ENCODE measurements around the gene MRPS6.

Gene MRPS6

DNA sequence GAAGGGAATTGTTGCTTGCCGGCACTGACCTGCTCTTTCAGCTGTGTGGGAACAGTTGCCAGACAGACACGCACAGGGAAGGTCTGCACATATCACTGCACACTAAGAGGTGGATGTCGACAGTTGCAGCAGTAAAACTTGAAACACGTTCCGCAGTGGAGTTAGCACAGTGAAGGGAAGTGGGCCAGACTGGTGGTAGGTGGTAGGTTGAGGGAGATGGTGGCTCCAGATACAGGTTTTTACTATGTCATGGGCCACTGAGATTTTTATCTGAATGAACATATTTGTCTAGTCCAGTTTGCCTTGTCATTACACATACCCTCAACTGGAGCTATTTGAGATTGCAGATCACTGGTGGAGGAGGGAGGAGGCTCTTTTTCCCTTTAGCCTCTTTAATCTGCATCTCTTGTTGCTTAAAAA, 13.5 kb downstream of the MRPS6 start:
- H3K27ac ChIP-seq (ENCODE audit: low read depth, low read length), result no peak overlapping the region
- H3K27me3 ChIP-seq (ENCODE audit: insufficient read depth, low read length, poor library complexity), result no peaks in the 10 kb centered on the region
- no peak overlapping the region for H4K8ac ChIP-seq (ENCODE audit: low read depth, low read length)
- no peak overlapping the region for H3K23ac ChIP-seq (ENCODE audit: low read length)
- H3K4ac ChIP-seq (ENCODE audit: low read depth, low read length), result no peak overlapping the region
- no peak for DNase-seq
- peaks cover 74% of the 10 kb centered on the region for H3K79me2 ChIP-seq (ENCODE audit: control insufficient read depth, insufficient read depth, low read length)
- H2BK5ac ChIP-seq (ENCODE audit: low read length), result no peak overlapping the region
- H4K5ac ChIP-seq (ENCODE audit: low read length), result no peak overlapping the region
- H3K9ac ChIP-seq (ENCODE audit: low read length), result no peak overlapping the region
- no peak overlapping the region for H3K18ac ChIP-seq (ENCODE audit: low read length)
- H3K4me2 ChIP-seq (ENCODE audit: low read length), result no peak overlapping the region
- no peak overlapping the region for H3K4me3 ChIP-seq (ENCODE audit: low read length)
- no peak overlapping the region for H2BK120ac ChIP-seq (ENCODE audit: low read depth, low read length)
- peaks cover 28% of the 10 kb centered on the region for H3K79me1 ChIP-seq (ENCODE audit: low read length)
- H3K4me1 ChIP-seq (ENCODE audit: control insufficient read depth, low read depth, low read length), result peaks cover 9% of the 10 kb centered on the region
- no CpG with 5 or more reads among the region's 5 CpGs for WGBS (ENCODE audit: extremely low coverage, insufficient coverage, low lambda C conversion rate)
- no peaks in the 10 kb centered on the region for H3K36me3 ChIP-seq (ENCODE audit: control insufficient read depth, insufficient read depth, low read length)
- no peak overlapping the region for H2AK5ac ChIP-seq (ENCODE audit: low read length)
- no peak overlapping the region for H2BK15ac ChIP-seq (replicated peaks; ENCODE audit: low read depth)
- H3K56ac ChIP-seq (ENCODE audit: low read length), result no peak overlapping the region

DNA sequence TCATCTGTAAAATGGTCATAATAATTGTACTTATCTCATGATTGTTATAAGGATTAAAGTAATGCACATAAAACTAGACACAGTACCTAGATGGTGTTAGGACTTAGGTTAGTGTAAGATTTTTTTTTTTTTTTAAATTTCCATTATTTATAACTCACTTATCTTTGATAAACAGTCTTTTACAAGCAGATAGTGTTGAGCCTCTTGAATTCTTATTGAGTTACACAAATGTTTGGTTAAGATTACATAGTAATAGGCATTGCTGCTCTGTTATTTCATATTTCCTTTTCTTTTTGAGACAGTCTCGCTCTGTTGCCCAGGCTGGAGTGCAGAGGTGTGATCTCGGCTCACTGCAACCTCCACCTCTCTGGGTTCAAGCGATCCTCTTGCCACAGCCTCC, 15.4 kb downstream of the MRPS6 start:
- no peak for DNase-seq
- no peak overlapping the region for H3K27ac ChIP-seq (ENCODE audit: low read depth, low read length)
- peaks cover 67% of the 10 kb centered on the region for H3K79me2 ChIP-seq (ENCODE audit: control insufficient read depth, insufficient read depth, low read length)
- peaks cover 22% of the 10 kb centered on the region for H3K79me1 ChIP-seq (ENCODE audit: low read length)
- no peak overlapping the region for H3K4me2 ChIP-seq (ENCODE audit: low read length)
- H3K56ac ChIP-seq (ENCODE audit: low read length), result no peak overlapping the region
- H3K4ac ChIP-seq (ENCODE audit: low read depth, low read length), result no peak overlapping the region
- H4K8ac ChIP-seq (ENCODE audit: low read depth, low read length), result no peak overlapping the region
- no CpG with 5 or more reads among the region's 3 CpGs for WGBS (ENCODE audit: extremely low coverage, insufficient coverage, low lambda C conversion rate)
- H3K9ac ChIP-seq (ENCODE audit: low read length), result no peak overlapping the region
- H3K4me1 ChIP-seq (ENCODE audit: control insufficient read depth, low read depth, low read length), result peaks cover 6% of the 10 kb centered on the region
- H3K27me3 ChIP-seq (ENCODE audit: insufficient read depth, low read length, poor library complexity), result no peaks in the 10 kb centered on the region
- no peaks in the 10 kb centered on the region for H3K36me3 ChIP-seq (ENCODE audit: control insufficient read depth, insufficient read depth, low read length)
- H3K23ac ChIP-seq (ENCODE audit: low read length), result no peak overlapping the region
- H2AK5ac ChIP-seq (ENCODE audit: low read length), result no peak overlapping the region
- no peak overlapping the region for H3K18ac ChIP-seq (ENCODE audit: low read length)
- H2BK120ac ChIP-seq (ENCODE audit: low read depth, low read length), result no peak overlapping the region
- no peak overlapping the region for H4K5ac ChIP-seq (ENCODE audit: low read length)
- H2BK15ac ChIP-seq (replicated peaks; ENCODE audit: low read depth), result no peak overlapping the region
- H2BK5ac ChIP-seq (ENCODE audit: low read length), result no peak overlapping the region
- no peak overlapping the region for H3K4me3 ChIP-seq (ENCODE audit: low read length)

DNA sequence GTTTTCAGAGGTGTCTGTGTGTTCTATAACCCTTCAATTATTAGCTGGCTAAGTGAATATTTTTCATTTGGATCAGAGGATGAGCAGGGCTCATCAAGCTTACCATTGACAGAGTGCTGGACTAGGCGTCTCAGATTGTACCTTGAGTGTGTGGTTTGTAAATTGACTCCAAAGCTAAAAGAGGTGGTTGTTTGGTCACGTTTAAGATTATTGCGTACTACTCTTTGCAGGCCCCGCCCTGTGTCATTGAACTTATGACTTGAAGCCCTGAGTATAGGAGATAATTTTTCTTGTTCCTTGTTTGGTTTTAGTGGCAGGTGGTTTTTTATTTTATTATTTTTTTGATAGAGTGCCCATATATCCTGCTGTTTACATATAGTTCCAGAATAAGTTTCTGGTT, 17.7 kb downstream of the MRPS6 start:
- DNase-seq, result no peak
- H2BK15ac ChIP-seq (replicated peaks; ENCODE audit: low read depth), result no peak overlapping the region
- H3K79me2 ChIP-seq (ENCODE audit: control insufficient read depth, insufficient read depth, low read length), result peaks cover 72% of the 10 kb centered on the region
- no peak overlapping the region for H4K8ac ChIP-seq (ENCODE audit: low read depth, low read length)
- H3K18ac ChIP-seq (ENCODE audit: low read length), result no peak overlapping the region
- H3K23ac ChIP-seq (ENCODE audit: low read length), result no peak overlapping the region
- H3K4me3 ChIP-seq (ENCODE audit: low read length), result no peak overlapping the region
- no peak overlapping the region for H4K5ac ChIP-seq (ENCODE audit: low read length)
- H2AK5ac ChIP-seq (ENCODE audit: low read length), result no peak overlapping the region
- H3K56ac ChIP-seq (ENCODE audit: low read length), result no peak overlapping the region
- no peak overlapping the region for H3K27ac ChIP-seq (ENCODE audit: low read depth, low read length)
- H3K36me3 ChIP-seq (ENCODE audit: control insufficient read depth, insufficient read depth, low read length), result peaks cover 3% of the 10 kb centered on the region
- no peak overlapping the region for H2BK5ac ChIP-seq (ENCODE audit: low read length)
- no CpG with 5 or more reads among the region's 4 CpGs for WGBS (ENCODE audit: extremely low coverage, insufficient coverage, low lambda C conversion rate)
- peaks cover 33% of the 10 kb centered on the region for H3K79me1 ChIP-seq (ENCODE audit: low read length)
- H3K4me2 ChIP-seq (ENCODE audit: low read length), result no peak overlapping the region
- peaks cover 6% of the 10 kb centered on the region for H3K4me1 ChIP-seq (ENCODE audit: control insufficient read depth, low read depth, low read length)
- H3K4ac ChIP-seq (ENCODE audit: low read depth, low read length), result no peak overlapping the region
- H3K9ac ChIP-seq (ENCODE audit: low read length), result no peak overlapping the region
- no peak overlapping the region for H2BK120ac ChIP-seq (ENCODE audit: low read depth, low read length)
- H3K27me3 ChIP-seq (ENCODE audit: insufficient read depth, low read length, poor library complexity), result no peaks in the 10 kb centered on the region

DNA sequence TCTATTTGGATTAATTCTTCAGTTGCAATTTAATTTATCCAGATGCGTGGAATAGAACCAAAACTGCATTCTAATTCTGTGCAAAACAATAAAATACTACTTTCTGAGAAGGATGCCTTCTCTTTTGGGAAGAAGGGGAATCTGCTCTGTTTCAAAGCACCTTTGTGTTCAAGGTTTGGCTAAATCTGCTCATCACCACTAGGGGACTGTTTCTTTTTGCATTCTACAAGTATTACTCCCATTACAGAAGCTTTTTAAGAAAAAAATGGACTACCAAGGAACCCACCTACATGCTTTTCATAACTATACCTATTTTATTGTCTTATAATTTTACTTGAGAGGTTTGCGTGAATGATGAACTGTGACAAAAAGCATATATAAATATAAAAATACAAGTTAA, 18.2 kb downstream of the MRPS6 start:
- H3K4ac ChIP-seq (ENCODE audit: low read depth, low read length), result no peak overlapping the region
- H3K9ac ChIP-seq (ENCODE audit: low read length), result no peak overlapping the region
- peaks cover 3% of the 10 kb centered on the region for H3K36me3 ChIP-seq (ENCODE audit: control insufficient read depth, insufficient read depth, low read length)
- H3K79me2 ChIP-seq (ENCODE audit: control insufficient read depth, insufficient read depth, low read length), result peaks cover 71% of the 10 kb centered on the region
- no peaks in the 10 kb centered on the region for H3K27me3 ChIP-seq (ENCODE audit: insufficient read depth, low read length, poor library complexity)
- H2BK15ac ChIP-seq (replicated peaks; ENCODE audit: low read depth), result no peak overlapping the region
- peaks cover 6% of the 10 kb centered on the region for H3K4me1 ChIP-seq (ENCODE audit: control insufficient read depth, low read depth, low read length)
- H3K56ac ChIP-seq (ENCODE audit: low read length), result no peak overlapping the region
- no peak overlapping the region for H3K4me2 ChIP-seq (ENCODE audit: low read length)
- H2BK5ac ChIP-seq (ENCODE audit: low read length), result no peak overlapping the region
- peak; percentile 26 for DNase-seq
- no peak overlapping the region for H3K4me3 ChIP-seq (ENCODE audit: low read length)
- H3K27ac ChIP-seq (ENCODE audit: low read depth, low read length), result no peak overlapping the region
- H3K79me1 ChIP-seq (ENCODE audit: low read length), result peaks cover 35% of the 10 kb centered on the region
- no peak overlapping the region for H3K18ac ChIP-seq (ENCODE audit: low read length)
- H2BK120ac ChIP-seq (ENCODE audit: low read depth, low read length), result no peak overlapping the region
- no peak overlapping the region for H3K23ac ChIP-seq (ENCODE audit: low read length)
- no peak overlapping the region for H4K8ac ChIP-seq (ENCODE audit: low read depth, low read length)
- no peak overlapping the region for H2AK5ac ChIP-seq (ENCODE audit: low read length)
- WGBS (ENCODE audit: extremely low coverage, insufficient coverage, low lambda C conversion rate), result no CpG with 5 or more reads among the region's 2 CpGs
- no peak overlapping the region for H4K5ac ChIP-seq (ENCODE audit: low read length)

DNA sequence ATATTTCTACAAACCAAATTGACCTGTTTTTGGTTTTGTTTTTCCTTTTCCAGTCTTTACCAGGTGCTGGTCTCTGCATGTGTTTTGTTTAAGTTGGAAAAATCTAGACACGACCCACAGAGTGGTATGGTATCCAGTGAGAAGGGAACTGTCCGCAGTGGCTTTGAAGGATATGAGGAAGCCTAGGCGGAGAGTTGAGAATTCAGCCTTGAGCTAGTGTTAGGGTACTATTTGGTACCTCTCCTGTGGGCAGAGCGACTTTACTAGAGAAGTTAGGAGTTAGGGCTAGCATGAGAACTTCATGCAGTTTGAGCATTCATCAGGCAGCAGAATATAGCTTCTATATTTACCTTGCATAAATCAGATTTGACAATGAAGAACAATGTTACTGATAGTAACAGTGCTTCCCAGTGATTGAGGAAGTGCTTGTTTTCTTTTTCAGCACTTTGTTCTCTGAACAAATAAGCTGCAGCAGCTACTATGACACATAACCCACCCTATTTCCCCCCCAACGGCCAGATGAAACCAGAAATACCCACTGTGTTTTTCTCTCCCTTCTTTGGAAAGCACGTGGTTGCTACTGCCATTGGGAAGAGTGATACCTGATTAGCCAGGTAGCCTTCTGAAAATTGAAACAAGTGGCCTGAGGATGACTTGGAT, 19.0 kb downstream of the MRPS6 start:
- DNase-seq, result no peak
- H3K36me3 ChIP-seq (ENCODE audit: control insufficient read depth, insufficient read depth, low read length), result peaks cover 5% of the 10 kb centered on the region

DNA sequence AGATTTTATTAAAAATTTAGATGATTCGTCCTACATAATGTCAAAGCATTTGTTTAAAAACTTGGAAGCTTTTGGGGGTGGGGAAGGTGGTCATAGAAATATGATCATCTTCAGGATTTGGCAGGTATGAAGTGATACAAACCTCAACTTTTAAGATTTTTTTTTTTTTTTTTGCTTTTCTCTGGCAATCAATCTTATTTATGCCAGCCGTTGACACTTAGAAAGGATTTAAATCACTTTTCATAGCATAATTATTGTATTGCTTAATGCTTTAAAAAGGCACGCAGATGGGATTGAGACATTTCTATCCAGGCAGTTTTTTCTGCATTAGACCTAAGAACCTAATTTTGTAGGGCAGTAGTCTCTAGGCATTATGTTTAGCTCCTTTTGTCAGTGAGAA, 19.7 kb downstream of the MRPS6 start:
- Histone ChIP-seq H3K9ac (ENCODE audit: low read length) (no peak overlapping the region), H2AK5ac (ENCODE audit: low read length) (no peak overlapping the region), H4K5ac (ENCODE audit: low read length) (no peak overlapping the region), H3K18ac (ENCODE audit: low read length) (no peak overlapping the region), H3K4me3 (ENCODE audit: low read length) (no peak overlapping the region), H3K4ac (ENCODE audit: low read depth, low read length) (no peak overlapping the region), H3K27ac (ENCODE audit: low read depth, low read length) (no peak overlapping the region), H3K79me2 (ENCODE audit: control insufficient read depth, insufficient read depth, low read length) (peaks cover 64% of the 10 kb centered on the region), H3K4me1 (ENCODE audit: control insufficient read depth, low read depth, low read length) (no peaks in the 10 kb centered on the region), H2BK15ac (replicated peaks; ENCODE audit: low read depth) (no peak overlapping the region), H3K36me3 (ENCODE audit: control insufficient read depth, insufficient read depth, low read length) (peaks cover 5% of the 10 kb centered on the region), H3K23ac (ENCODE audit: low read length) (no peak overlapping the region), H3K4me2 (ENCODE audit: low read length) (no peak overlapping the region), H4K8ac (ENCODE audit: low read depth, low read length) (no peak overlapping the region), H2BK120ac (ENCODE audit: low read depth, low read length) (no peak overlapping the region), H3K27me3 (ENCODE audit: insufficient read depth, low read length, poor library complexity) (no peaks in the 10 kb centered on the region), H3K56ac (ENCODE audit: low read length) (no peak overlapping the region), H2BK5ac (ENCODE audit: low read length) (no peak overlapping the region), H3K79me1 (ENCODE audit: low read length) (peaks cover 29% of the 10 kb centered on the region)
- DNase-seq, result no peak
- WGBS (ENCODE audit: extremely low coverage, insufficient coverage, low lambda C conversion rate), result no CpG with 5 or more reads among the region's 3 CpGs

More for the DNA sequence above, 19.0 kb downstream of the MRPS6 start:
- Histone ChIP-seq H3K56ac (ENCODE audit: low read length) (no peak overlapping the region), H2BK15ac (replicated peaks; ENCODE audit: low read depth) (no peak overlapping the region), H3K9ac (ENCODE audit: low read length) (no peak overlapping the region), H2AK5ac (ENCODE audit: low read length) (no peak overlapping the region), H3K4ac (ENCODE audit: low read depth, low read length) (no peak overlapping the region), H2BK120ac (ENCODE audit: low read depth, low read length) (no peak overlapping the region), H3K23ac (ENCODE audit: low read length) (no peak overlapping the region), H4K5ac (ENCODE audit: low read length) (no peak overlapping the region), H4K8ac (ENCODE audit: low read depth, low read length) (no peak overlapping the region), H3K27ac (ENCODE audit: low read depth, low read length) (no peak overlapping the region), H3K4me3 (ENCODE audit: low read length) (no peak overlapping the region), H3K18ac (ENCODE audit: low read length) (no peak overlapping the region), H3K79me1 (ENCODE audit: low read length) (peaks cover 33% of the 10 kb centered on the region), H3K4me1 (ENCODE audit: control insufficient read depth, low read depth, low read length) (peaks cover 2% of the 10 kb centered on the region), H3K4me2 (ENCODE audit: low read length) (no peak overlapping the region), H3K79me2 (ENCODE audit: control insufficient read depth, insufficient read depth, low read length) (peaks cover 68% of the 10 kb centered on the region), H3K27me3 (ENCODE audit: insufficient read depth, low read length, poor library complexity) (no peaks in the 10 kb centered on the region), H2BK5ac (ENCODE audit: low read length) (no peak overlapping the region)
- WGBS (ENCODE audit: extremely low coverage, insufficient coverage, low lambda C conversion rate), result no CpG with 5 or more reads among the region's 6 CpGs
